ENCODE data around the gene ADCY2. TPM values are rescaled to one million over a fixed set of nuclear protein-coding genes. Genes with fewer than 3 reads are reported as not detected.

The ADCY2 gene
- total RNA-seq, 3 donors from 2014 or later, result 1.7 to 14.8 (median 2.2) TPM

DNA sequence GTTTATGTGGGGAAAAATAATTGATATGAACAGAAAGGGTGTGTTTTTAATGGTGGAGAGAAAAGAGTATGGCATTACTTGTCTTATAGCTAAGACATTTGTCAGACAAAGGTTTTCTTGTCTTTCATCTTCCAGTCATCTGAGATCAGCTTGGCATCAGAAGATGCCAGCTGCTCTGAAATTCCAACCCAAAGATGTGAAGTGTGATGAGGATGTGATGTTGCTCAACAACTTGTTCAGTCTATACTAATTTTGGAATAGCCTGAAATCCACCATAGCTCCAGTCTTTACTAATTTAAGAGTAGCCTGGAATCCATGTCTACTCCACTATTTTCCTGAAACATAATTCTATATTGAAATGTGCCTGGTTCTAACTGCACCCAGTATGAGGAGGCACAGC, 272.7 kb downstream of the ADCY2 start:
- intact Hi-C loops (cut with DNase I, micrococcal nuclease), result no loop called here

DNA sequence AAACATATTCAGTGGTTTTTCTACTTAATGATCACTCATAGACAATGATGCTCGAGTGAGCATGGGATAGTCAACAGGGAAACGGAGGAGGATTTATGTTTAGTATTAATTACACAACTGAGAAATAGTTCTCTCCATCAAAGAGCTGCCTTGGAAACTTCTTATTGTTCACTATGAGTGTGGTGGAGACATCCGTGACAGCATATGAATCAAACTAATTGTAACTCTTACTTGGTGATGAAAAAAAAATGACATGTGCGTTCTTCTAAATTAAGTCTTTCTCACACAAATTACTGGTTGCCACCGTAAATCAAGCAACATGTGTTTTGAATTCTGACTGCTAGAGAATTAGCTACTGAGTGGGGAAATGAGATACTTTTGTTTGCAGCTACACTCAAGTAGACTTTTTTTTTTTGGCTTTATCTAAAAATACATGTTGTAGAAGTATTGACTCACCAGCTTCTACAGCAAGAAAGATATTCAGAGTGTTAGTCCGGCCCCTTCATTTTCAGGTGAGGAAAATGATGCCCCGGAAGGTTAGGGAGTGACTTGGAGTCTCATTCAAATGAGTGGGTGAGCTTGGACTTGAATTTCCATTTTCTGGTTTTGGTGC, 275.5 kb downstream of the ADCY2 start:
- Histone ChIP-seq H3K4me1 (ENCODE audit: low read depth) (no peaks in the 10 kb centered on the region), H3K4me3 (no peak overlapping the region), H3K9me3 (no peaks in the 10 kb centered on the region), H3K36me3 (ENCODE audit: low read depth) (no peaks in the 10 kb centered on the region)
- no peak for ATAC-seq
- DNase-seq, result no peak
- intact Hi-C loops (cut with DNase I, micrococcal nuclease), result no loop called here
- TF ChIP-seq, protein P1, sequence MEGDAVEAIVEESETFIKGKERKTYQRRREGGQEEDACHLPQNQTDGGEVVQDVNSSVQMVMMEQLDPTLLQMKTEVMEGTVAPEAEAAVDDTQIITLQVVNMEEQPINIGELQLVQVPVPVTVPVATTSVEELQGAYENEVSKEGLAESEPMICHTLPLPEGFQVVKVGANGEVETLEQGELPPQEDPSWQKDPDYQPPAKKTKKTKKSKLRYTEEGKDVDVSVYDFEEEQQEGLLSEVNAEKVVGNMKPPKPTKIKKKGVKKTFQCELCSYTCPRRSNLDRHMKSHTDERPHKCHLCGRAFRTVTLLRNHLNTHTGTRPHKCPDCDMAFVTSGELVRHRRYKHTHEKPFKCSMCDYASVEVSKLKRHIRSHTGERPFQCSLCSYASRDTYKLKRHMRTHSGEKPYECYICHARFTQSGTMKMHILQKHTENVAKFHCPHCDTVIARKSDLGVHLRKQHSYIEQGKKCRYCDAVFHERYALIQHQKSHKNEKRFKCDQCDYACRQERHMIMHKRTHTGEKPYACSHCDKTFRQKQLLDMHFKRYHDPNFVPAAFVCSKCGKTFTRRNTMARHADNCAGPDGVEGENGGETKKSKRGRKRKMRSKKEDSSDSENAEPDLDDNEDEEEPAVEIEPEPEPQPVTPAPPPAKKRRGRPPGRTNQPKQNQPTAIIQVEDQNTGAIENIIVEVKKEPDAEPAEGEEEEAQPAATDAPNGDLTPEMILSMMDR (IDR thresholded peaks at IDR 0.05), result no peak

More for the DNA sequence above, 272.7 kb downstream of the ADCY2 start:
- TF ChIP-seq, protein P1 (IDR thresholded peaks at IDR 0.05), result no peak
- Histone ChIP-seq H3K4me3 (no peak overlapping the region), H3K36me3 (ENCODE audit: low read depth) (no peaks in the 10 kb centered on the region), H3K9me3 (no peaks in the 10 kb centered on the region), H3K4me1 (ENCODE audit: low read depth) (no peaks in the 10 kb centered on the region)
- no peak for DNase-seq
- ATAC-seq, result no peak

DNA sequence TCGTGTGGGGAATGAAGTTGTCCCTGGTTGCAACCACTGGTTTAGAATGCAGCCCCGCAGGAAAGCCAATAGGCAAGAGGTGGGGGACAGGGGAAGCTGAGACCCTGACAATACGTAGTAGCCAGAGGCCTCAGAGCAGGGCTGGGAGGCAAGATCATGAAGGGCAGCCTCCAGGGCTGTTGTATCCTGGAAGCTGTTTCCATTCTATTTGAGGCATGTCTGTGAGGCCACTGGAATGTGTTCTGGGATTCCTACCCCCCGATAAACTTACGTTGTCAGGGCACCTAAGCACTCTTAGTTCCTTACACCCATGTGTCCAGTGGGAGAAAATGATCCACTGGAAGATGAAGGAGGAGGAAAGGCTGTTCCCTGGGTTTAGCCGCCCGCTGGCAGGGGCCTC, 277.7 kb downstream of the ADCY2 start:
- TF ChIP-seq, protein P1 (IDR thresholded peaks at IDR 0.05), result no peak
- no peak for DNase-seq
- intact Hi-C loops (cut with DNase I, micrococcal nuclease), result no loop called here
- Histone ChIP-seq H3K4me1 (ENCODE audit: low read depth) (no peaks in the 10 kb centered on the region), H3K4me3 (no peak overlapping the region), H3K9me3 (no peaks in the 10 kb centered on the region), H3K36me3 (ENCODE audit: low read depth) (no peaks in the 10 kb centered on the region)
- no peak for ATAC-seq

DNA sequence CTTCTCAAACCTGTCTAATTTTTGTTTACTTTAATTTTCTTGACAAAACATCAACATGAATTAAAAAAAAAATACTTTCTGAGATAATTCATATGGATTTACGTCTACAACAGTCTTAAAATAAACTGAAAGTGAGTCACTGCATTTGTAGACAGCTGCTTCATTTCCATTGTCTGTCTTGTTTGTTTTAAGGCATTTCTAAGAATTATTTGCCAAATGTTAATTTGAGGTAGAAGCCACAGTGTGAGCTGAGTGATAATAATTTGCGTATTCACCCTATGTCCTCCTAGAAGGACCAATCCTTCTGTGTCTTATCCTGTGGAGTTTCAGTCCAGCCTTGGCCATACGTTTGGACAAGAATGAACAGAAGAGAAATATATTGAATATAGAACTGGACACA, 280.5 kb downstream of the ADCY2 start:
- H3K36me3 ChIP-seq (ENCODE audit: low read depth), result no peaks in the 10 kb centered on the region
- no peaks in the 10 kb centered on the region for H3K4me1 ChIP-seq (ENCODE audit: low read depth)
- intact Hi-C loops (cut with DNase I, micrococcal nuclease), result no loop called here
- no peak for ATAC-seq
- H3K9me3 ChIP-seq, result no peaks in the 10 kb centered on the region
- TF ChIP-seq, protein P1 (IDR thresholded peaks at IDR 0.05), result no peak
- no peak for DNase-seq
- no peak overlapping the region for H3K4me3 ChIP-seq

DNA sequence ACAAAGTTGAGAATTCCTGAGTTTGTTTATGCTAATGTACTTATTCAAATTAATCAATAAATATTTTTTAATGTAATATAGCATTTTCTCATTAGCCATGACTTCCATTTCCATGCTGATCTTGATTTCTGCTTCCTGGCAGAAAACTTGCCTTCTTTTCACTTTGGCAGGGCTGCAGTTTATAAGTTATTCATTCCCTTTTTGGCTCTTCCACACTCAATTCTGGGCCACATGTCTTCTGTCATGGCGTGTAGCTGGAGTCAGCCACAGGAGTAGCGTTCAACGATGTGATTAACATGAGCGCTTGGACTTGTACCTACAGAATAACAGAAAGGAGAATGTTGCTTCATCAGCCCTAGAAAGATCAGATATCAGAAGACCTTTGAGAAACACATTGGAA, 282.1 kb downstream of the ADCY2 start:
- Histone ChIP-seq H3K4me3 (no peak overlapping the region), H3K4me1 (ENCODE audit: low read depth) (no peaks in the 10 kb centered on the region), H3K9me3 (no peaks in the 10 kb centered on the region), H3K36me3 (ENCODE audit: low read depth) (no peaks in the 10 kb centered on the region)
- intact Hi-C loops (cut with DNase I, micrococcal nuclease), result no loop called here
- TF ChIP-seq, protein P1 (IDR thresholded peaks at IDR 0.05), result no peak
- DNase-seq (peak in 1 of 3 donors; percentile 5), ATAC-seq (no peak)

DNA sequence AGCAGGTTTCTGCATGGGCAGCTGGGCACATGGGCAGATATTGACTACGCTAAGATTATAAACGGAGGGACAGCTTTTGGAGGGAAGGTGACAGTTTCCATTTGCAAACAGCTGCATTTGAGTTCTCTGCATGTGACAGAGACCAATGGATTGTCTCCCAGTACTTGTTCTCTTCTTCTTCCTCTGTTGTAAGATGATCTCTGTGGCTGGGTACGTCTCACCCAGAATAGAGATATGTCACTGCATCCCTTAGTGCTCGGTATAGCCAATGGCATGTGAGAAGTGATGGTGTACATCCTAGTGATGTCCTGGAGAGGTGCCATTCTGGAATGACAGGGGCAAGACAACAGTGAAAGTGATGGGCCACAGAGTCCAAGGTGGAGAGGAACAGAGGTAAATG, 283.7 kb downstream of the ADCY2 start:
- no peak overlapping the region for H3K4me3 ChIP-seq
- no peak for DNase-seq
- no peak for ATAC-seq
- H3K4me1 ChIP-seq (ENCODE audit: low read depth), result no peaks in the 10 kb centered on the region
- intact Hi-C loops (cut with DNase I, micrococcal nuclease), result no loop called here
- no peaks in the 10 kb centered on the region for H3K36me3 ChIP-seq (ENCODE audit: low read depth)
- TF ChIP-seq, protein P1 (IDR thresholded peaks at IDR 0.05), result no peak
- H3K9me3 ChIP-seq, result no peaks in the 10 kb centered on the region

All from mucosa of descending colon (tissue), 3 donors.